ENCODE results near the gene RHOT1. TPM values are rescaled to one million over a fixed set of nuclear protein-coding genes. Genes with fewer than 3 reads are reported as not detected.
"Not testable (repeated sequence)": the region's sequence is repeated elsewhere in the genome, so short reads cannot be mapped to it uniquely, and the experiment has no call there.

RHOT1 gene
- total RNA-seq, 4 donors from 2014 or later = 17.3 to 34.9 (median 21.9) TPM

DNA sequence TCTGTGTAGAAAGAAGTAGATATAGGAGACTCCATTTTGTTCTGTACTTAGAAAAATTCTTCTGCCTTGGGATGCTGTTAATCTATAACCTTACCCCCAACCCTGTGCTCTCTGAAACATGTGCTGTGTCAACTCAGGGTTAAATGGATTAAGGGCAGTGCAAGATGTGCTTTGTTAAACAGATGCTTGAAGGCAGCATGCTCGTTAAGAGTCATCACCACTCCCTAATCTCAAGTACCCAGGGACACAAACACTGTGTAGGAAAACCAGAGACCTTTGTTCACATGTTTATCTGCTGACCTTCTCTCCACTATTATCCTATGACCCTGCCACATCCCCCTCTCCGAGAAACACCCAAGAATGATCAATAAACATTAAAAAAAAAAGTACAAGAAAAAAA lies 38.0 kb downstream of the RHOT1 start:
- H3K4me3 ChIP-seq; DNase-seq; intact Hi-C loops (cut with DNase I); H3K27ac ChIP-seq; H3K4me1 ChIP-seq; H3K27me3 ChIP-seq: not testable (repeated sequence)
- Histone ChIP-seq H3K9me3 (peaks cover 0 to 12% (median 0%) of the 10 kb centered on the region in 3 donors), H3K36me3 (peaks cover 0 to 99% (median 16%) of the 10 kb centered on the region in 3 donors)
- 62% methylated on average over 2 of the region's 2 CpGs; no CpG with 5 or more reads in 1 of the 2 donors for WGBS, 2 donors

DNA sequence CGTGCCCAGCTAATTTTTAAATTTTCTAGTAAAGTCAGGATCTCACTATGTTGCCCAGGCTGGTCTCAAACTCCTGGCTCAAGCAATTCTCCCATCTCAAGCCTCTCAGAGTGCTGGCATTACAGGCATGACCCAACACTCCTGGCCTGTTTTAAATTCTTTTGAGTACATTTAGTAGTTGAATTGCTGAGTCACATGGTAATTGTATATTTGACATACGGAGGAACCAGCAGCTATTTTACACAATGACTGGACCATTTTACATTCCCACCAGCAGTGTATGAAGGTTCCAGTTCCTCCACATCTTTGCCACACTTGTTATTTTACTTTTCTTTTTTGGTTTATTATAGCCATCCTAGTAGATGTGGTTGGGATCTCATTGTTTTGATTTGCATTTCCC lies 43.6 kb downstream of the RHOT1 start:
- no peak for TF ChIP-seq POLR2A (IDR thresholded peaks at IDR 0.05)
- TF ChIP-seq, protein P1, sequence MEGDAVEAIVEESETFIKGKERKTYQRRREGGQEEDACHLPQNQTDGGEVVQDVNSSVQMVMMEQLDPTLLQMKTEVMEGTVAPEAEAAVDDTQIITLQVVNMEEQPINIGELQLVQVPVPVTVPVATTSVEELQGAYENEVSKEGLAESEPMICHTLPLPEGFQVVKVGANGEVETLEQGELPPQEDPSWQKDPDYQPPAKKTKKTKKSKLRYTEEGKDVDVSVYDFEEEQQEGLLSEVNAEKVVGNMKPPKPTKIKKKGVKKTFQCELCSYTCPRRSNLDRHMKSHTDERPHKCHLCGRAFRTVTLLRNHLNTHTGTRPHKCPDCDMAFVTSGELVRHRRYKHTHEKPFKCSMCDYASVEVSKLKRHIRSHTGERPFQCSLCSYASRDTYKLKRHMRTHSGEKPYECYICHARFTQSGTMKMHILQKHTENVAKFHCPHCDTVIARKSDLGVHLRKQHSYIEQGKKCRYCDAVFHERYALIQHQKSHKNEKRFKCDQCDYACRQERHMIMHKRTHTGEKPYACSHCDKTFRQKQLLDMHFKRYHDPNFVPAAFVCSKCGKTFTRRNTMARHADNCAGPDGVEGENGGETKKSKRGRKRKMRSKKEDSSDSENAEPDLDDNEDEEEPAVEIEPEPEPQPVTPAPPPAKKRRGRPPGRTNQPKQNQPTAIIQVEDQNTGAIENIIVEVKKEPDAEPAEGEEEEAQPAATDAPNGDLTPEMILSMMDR (IDR thresholded peaks at IDR 0.05) = no peak
- no peak overlapping the region for H3K4me3 ChIP-seq

DNA sequence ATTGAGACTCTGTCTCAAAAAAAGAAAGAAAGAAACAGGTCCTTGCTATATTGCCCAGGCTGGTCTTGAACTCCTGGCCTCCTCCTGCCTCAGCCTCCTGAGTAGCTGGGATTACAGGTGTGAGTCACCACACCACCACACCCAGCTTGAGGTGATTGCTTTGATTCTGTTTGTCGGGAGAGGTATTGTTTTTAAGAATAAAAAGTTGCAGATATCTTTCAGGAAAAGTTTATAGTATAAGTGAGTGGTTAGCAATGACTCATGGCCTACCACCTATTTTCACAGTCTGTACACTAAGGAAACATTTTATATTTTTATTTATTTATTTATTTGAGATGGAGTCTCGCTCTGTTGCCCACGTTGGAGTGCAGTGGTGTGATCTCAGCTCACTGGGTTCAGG lies 45.0 kb downstream of the RHOT1 start:
- Histone ChIP-seq H3K27me3 (no peaks in the 10 kb centered on the region), H3K36me3 (peaks cover 0 to 86% (median 5%) of the 10 kb centered on the region in 3 donors), H3K4me1 (no peaks in the 10 kb centered on the region), H3K27ac (no peak overlapping the region), H3K9me3 (no peaks in the 10 kb centered on the region), H3K4me3 (no peak overlapping the region)
- TF ChIP-seq POLR2A (IDR thresholded peaks at IDR 0.05) = no peak
- intact Hi-C loops (cut with DNase I) = no loop called here
- 75 to 81% methylated on average over 3 of the region's 3 CpGs for WGBS, 2 donors
- DNase-seq = no peak

More for the DNA sequence above, 43.6 kb downstream of the RHOT1 start:
- Histone ChIP-seq H3K36me3 (peaks cover 0 to 96% (median 5%) of the 10 kb centered on the region in 3 donors), H3K27me3 (no peaks in the 10 kb centered on the region), H3K27ac (no peak overlapping the region), H3K4me1 (no peaks in the 10 kb centered on the region), H3K9me3 (no peaks in the 10 kb centered on the region)
- 87 to 93% methylated on average over 2 of the region's 2 CpGs for WGBS, 2 donors
- DNase-seq = no peak
- intact Hi-C loops (cut with DNase I) = no loop called here

DNA sequence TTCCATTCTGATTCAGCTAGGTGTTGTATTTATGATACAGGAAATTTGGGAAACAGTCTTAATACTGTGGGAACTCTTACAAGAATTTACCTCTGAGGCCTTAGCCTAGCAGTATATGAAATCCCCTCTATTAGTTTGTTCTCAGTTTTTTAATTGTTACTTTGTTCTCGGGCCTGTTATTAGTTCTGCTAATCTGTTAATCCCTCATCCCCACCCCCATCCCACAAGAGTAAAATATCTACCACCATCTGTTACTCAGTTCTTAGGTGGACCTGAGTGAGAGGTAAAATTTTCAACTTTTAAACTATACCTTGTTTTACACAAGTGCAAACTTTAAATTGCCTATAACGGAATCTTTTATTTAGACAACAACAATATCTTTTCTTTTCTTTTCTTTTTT lies 47.0 kb downstream of the RHOT1 start:
- H3K27ac ChIP-seq = no peak overlapping the region
- H3K9me3 ChIP-seq = no peaks in the 10 kb centered on the region
- TF ChIP-seq, protein P1 (IDR thresholded peaks at IDR 0.05) = no peak
- no peak for TF ChIP-seq POLR2A (IDR thresholded peaks at IDR 0.05)
- WGBS, 2 donors = 92 to 93% methylated on average over 2 of the region's 2 CpGs
- no peaks in the 10 kb centered on the region for H3K4me1 ChIP-seq
- intact Hi-C loops (cut with DNase I) = no loop called here
- H3K4me3 ChIP-seq = no peak overlapping the region
- H3K27me3 ChIP-seq = no peaks in the 10 kb centered on the region
- peaks cover 0 to 86% (median 5%) of the 10 kb centered on the region in 3 donors for H3K36me3 ChIP-seq
- no peak for DNase-seq

DNA sequence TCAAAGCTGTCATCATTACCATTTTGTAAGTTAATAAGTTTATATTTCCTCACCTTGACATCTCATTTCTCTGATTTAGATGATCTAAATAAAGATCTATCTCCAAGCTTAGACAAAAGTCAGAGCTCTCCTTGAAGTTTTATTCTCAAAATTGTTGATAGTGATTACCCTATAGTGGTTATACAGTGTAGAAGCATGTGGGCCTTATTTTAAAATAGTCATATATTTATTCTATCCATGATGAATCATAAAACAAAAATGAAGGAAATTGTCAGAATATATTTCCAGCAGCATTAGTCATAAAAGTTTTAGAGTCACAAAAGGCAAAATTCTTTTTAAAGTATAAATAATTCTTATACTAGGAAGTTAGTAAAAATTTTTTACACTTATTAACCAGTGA lies 49.0 kb downstream of the RHOT1 start:
- intact Hi-C loops (cut with DNase I) = no loop called here

DNA sequence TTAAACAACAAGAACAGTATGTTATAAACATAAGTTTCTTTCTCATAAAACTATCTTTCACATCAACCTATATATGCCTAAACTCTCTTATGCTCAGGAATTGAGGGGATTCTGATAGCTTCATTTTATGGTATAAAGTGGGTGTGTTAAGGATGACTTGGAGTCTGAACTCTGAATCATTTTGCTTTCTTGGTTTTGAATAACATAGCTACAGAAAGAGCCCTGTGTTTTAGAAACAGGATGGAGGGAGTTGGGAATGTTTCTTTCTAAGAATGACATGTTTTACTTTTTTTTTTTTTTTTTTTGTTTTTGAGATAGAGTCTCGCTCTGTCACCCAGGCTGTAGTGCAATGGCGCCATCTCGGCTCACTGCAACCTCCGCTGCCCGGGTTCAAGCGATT lies 50.1 kb downstream of the RHOT1 start:
- intact Hi-C loops (cut with DNase I) = no loop called here

More for the DNA sequence above, 49.0 kb downstream of the RHOT1 start:
- Histone ChIP-seq H3K27ac (no peak overlapping the region), H3K27me3 (no peaks in the 10 kb centered on the region), H3K4me3 (no peak overlapping the region), H3K9me3 (no peaks in the 10 kb centered on the region), H3K36me3 (peaks cover 0 to 88% (median 1%) of the 10 kb centered on the region in 3 donors), H3K4me1 (no peaks in the 10 kb centered on the region)
- TF ChIP-seq, protein P1 (IDR thresholded peaks at IDR 0.05) = no peak
- no peak for TF ChIP-seq POLR2A (IDR thresholded peaks at IDR 0.05)
- DNase-seq = no peak

More for the DNA sequence above, 50.1 kb downstream of the RHOT1 start:
- no peaks in the 10 kb centered on the region for H3K4me1 ChIP-seq
- TF ChIP-seq, protein P1 (IDR thresholded peaks at IDR 0.05) = no peak
- TF ChIP-seq POLR2A (IDR thresholded peaks at IDR 0.05) = no peak
- H3K4me3 ChIP-seq = no peak overlapping the region
- H3K36me3 ChIP-seq = peaks cover 0 to 88% (median 12%) of the 10 kb centered on the region in 3 donors
- no peak for DNase-seq
- H3K27me3 ChIP-seq = no peaks in the 10 kb centered on the region
- no peaks in the 10 kb centered on the region for H3K9me3 ChIP-seq
- WGBS, 2 donors = 93 to 98% methylated on average over 6 of the region's 6 CpGs
- no peak overlapping the region for H3K27ac ChIP-seq
